Peyer's patch (tissue), 4 donors: ENCODE data around the gene CRACR2A.

Experiments
- POLR2A ChIP-seq, 2 donors: fragments of 450-650 bp; IDR thresholded peaks; one replicate each; pipeline ENCODE4 v1.5.1; 2017; ENCODE audit warnings: antibody characterized with exemption in 2 of 2, mild to moderate bottlenecking in 2 of 2, moderate library complexity in 2 of 2
- TF ChIP-seq, protein P1 (sequence below), 6 experiments: fragments of 450-650 bp in 4 of 6; fragments of 200-600 bp in 2 of 6; sonication (generic) in 1 of 6; IDR thresholded peaks; one replicate each; pipeline ENCODE4 v1.5.1; 2017 to 2019; ENCODE audit warnings: antibody characterized with exemption in 6 of 6, mild to moderate bottlenecking in 3 of 6, moderate library complexity in 1 of 6

DNA sequence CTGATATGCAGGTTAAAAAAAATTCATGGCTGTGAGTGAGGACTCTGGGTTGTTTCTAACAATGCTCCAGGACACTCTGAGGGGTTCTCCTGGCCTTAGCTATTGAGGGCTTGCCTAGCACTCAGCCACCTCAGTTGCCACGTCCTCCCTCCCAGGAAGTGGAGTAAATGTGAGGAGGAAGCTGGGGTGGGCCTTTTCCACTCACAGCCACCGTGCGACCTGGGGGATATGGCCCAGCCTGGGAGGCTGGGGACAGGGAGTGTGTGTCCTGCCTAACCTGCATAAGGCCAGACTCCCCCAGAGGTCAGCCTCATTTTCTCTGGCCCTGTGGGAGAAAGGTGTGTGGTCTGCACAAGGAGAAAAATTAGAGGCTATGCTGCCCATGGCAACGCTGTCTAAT, 83.3 kb downstream of the CRACR2A start:
- TF ChIP-seq, protein P1, sequence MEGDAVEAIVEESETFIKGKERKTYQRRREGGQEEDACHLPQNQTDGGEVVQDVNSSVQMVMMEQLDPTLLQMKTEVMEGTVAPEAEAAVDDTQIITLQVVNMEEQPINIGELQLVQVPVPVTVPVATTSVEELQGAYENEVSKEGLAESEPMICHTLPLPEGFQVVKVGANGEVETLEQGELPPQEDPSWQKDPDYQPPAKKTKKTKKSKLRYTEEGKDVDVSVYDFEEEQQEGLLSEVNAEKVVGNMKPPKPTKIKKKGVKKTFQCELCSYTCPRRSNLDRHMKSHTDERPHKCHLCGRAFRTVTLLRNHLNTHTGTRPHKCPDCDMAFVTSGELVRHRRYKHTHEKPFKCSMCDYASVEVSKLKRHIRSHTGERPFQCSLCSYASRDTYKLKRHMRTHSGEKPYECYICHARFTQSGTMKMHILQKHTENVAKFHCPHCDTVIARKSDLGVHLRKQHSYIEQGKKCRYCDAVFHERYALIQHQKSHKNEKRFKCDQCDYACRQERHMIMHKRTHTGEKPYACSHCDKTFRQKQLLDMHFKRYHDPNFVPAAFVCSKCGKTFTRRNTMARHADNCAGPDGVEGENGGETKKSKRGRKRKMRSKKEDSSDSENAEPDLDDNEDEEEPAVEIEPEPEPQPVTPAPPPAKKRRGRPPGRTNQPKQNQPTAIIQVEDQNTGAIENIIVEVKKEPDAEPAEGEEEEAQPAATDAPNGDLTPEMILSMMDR (IDR thresholded peaks at IDR 0.05), result no peak
- no peak for TF ChIP-seq POLR2A (IDR thresholded peaks at IDR 0.05)
